GM18520 (cell line): Measurements from ENCODE around the gene NLRP3.
"Not testable (repeated sequence)": the region's sequence is repeated elsewhere in the genome, so short reads cannot be mapped to it uniquely, and the experiment has no call there.

Experiments used
- ATAC-seq: cut with Tn5 transposase; IDR thresholded peaks from one replicate; pipeline ENCODE4 v1.9.1; 2021; ENCODE audit not compliant: unreplicated experiment

Gene NLRP3

DNA sequence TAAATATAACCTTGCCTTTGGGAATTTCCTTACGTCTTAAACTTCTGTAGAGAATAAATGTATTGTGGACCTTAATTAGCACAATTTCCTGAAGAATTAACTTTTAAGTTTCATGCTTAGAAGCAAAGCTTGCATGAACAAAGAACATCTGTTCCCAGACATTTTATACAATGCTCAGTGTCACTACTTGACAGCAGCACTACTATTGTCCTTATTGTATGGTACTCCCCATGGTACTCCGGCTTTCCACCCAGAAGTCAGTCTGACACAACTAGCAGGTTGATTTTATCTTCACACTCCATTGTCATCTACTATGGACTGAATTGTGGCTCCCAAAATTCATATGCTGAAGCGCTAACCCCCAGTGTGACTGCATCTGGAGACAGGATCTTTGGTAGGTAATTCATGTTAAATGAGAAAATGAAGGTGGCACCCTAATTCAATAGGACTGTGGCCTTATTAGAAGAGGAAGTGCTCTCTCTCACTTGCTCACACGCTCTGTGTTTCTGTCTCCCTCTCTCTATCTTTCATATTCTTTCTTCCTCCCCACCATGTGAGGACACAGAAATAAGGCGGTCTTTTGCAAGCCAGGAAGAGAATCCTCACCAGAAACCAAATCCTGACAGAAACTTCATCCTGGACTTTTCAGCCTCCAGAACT, 52.6 kb downstream of the NLRP3 start:
- no peak for ATAC-seq

DNA sequence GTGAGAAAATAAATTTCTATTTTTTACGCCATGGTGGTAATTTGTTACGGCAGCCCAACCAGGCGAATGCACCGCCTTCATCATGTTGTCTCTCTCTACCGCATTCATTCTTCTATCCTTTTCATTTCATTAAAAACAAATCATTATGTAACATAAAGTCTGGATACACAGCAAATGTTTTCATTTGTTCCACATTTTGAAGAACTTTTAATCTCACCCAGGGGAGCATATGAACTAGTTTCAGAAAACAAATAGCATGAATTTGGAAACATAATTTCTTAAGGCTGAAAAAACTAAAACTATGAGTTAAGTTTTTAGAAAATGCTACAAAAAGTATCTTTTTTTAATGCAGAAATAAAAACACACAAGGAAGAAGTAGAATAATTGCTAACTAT, 53.2 kb downstream of the NLRP3 start:
- ATAC-seq: no peak

DNA sequence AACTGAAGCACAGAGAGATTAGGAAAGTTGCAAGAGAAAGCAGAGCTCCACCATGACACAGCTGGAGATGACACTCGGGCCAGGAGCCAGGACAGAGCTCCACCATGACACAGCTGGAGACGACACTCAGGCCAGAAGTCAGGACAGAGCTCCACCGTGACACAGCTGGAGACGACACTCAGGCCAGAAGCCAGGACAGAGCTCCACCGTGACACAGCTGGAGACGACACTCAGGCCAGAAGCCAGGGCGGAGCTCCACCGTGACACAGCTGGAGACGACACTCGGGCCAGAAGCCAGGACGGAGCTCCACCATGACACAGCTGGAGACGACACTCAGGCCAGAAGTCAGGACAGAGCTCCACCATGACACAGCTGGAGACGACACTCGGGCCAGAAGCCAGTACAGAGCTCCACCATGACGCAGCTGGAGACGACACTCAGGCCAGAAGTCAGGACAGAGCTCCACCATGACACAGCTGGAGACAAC, 55.0 kb downstream of the NLRP3 start:
- ATAC-seq: not testable (repeated sequence)

DNA sequence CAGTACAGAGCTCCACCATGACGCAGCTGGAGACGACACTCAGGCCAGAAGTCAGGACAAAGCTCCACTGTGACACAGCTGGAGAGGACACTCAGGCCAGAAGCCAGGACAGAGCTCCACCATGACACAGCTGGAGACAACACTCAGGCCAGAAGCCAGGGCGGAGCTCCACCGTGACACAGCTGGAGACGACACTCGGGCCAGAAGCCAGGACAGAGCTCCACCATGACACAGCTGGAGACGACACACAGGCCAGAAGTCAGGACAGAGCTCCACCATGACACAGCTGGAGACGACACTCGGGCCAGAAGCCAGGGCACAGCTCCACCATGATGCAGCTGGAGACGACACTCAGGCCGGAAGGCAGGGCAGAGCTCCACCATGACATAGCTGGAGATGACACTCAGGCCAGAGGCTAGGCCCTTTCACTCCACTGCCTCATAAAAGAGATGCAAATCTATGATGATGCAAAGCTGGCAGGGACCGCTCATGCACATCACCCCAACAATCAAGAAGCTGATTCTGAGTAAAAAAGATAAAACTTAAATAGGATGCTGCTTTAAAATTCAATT, 55.6 kb downstream of the NLRP3 start:
- no peak for ATAC-seq

DNA sequence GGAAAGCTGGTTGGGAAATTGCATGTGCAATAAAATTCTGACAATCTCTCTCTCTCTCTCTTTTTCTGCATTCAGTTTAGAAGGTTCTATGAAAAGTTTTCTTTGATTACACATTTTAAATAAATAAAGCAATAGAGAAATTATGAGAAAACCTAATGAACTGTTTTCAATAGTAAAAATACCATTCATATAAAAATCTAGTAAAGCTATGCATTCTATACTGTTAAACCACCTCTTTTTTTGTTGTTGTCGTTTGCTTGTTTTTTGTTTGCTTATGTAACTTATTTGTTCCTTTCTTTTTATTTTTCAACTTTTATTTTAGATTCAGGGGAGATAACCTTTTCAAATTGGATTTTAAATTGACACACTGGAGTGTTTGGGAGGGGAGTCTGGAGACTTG, 56.1 kb downstream of the NLRP3 start:
- ATAC-seq: no peak

DNA sequence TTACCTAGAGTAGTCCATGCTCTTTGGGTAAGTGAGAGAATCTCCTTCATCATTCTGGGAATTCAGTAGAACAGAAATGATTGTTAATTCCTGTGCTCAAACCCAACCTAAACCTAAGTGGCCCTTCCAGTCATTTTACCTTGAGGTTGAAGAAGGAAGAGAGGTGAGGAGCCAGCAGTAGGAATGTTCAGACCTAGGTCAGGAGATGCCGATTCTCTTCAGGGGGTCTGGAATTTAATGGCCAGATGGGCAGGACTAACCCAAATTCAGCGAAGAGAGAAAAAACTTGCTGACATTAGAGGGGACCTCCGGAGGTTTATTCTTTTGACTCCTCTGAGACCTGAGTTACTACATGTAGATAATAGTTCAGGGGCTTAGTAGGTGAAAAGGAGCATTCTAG, 58.4 kb downstream of the NLRP3 start:
- ATAC-seq: no peak

DNA sequence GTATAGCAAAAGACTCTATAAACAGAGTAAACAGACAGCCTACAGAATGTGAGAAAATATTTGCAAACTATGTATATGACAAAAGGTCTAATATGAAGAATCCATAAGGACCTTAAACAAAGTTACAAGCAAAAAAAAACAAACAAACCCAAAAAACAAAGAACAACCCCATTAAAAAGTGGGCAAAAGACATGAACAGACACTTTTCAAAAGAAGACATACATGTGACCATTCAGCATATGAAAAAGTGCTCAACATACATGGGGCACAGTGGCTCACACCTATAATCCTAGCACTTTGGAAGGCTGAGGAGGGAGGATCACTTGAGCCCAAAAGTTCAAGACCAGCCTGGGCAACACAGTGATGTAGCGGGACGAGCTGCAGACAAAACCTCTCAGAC, 59.8 kb downstream of the NLRP3 start:
- no peak for ATAC-seq

DNA sequence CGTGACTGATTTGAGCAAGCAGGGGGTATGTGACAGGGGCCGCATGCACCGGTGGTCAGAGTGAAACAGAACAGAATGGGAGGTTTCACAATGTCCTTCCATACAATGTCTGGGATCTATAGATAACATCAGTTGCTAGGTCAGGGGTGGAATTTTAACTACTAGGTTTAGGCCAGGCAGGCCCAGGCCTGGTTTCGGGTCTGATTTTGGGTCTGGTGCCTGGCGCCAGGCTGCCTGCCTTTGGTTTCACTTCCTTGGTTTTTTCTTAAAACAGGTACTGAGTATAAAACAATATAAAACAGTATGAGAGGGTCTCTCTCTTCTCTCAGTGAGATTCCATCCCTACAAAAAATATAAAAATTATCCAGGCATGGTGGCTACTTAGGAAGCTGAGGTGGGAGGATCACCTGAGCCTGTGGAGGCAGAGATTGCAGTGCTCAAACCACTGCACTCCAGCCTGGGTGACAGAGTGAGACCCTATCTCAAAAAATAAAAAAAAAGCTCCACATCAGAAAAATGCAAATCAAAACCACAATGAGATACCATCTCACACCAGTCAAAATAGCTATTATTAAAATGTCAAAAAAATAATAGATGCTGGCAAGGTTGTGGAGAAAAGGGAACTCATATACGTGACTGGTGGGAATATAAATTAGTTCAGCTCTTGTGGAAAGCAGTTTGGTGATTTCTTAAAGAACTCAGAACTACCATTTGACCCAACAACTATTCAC, 60.5 kb downstream of the NLRP3 start:
- ATAC-seq: not testable (repeated sequence)

DNA sequence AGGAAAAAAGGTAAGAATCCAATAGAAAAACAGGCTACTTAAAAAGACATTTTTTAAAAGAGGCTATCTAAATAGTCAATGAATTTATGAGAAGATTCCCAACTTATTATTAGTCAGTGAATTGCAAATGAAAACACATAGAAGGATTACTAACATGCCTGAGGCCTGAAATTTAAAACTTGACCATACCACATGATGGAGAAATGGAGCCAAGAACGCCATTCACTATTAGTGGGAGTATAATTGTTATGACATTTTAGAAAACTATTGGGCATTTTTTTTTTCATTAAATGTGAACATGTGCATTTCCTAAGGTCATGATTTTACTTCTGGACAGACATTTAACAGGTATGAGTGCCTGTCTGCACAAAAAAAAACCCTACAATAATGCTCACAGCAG, 66.8 kb downstream of the NLRP3 start:
- no peak for ATAC-seq

DNA sequence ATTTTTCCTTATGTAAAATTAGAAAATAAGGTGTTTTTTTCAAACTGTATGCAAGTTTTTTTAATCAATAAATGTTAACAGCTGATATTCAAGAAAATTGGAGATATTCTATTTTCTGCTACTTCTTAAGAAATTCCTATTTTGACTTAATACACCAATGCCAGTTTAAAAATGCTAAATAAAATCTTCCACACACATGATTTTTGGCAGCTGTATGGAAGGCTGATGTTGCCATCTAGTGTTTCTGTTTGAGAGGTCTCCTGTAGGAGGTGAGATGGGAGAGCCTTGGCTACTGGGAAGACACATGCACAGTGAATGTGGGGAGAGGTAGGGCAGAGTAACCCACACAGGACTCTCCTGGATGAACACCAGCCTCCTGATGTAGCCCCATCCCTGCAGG, 71.1 kb downstream of the NLRP3 start:
- no peak for ATAC-seq

DNA sequence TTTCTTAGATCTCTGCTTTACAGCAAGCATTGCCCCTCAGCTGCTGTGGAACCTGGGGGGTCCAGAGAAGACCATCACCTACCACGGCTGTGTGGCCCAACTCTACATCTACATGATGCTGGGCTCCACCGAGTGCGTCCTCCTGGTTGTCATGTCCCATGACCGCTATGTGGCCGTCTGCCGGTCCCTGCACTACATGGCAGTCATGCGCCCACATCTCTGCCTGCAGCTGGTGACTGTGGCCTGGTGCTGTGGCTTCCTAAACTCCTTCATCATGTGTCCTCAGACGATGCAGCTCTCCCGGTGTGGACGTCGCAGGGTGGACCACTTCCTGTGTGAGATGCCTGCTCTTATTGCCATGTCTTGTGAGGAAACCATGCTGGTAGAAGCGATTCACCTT, 75.4 kb downstream of the NLRP3 start:
- no peak for ATAC-seq

DNA sequence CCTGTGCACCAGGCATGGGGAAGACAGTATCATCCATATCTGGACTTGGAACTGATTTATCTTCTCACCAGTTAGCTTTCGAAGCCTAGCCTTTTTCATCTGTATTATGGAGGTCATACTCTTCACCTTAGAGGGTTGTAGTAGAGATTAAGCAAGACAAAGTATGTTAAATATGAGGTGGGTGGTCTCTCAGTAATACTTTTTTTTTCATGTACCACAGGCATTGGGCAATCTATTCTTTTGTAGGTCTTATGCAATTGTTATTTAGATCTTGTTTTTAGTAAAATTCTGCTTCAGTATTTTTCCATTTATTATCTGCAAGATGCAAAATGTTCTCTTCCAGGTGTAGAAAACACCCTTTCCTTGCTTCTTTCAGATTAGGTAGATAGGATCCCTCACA, 77.1 kb downstream of the NLRP3 start:
- ATAC-seq: no peak

DNA sequence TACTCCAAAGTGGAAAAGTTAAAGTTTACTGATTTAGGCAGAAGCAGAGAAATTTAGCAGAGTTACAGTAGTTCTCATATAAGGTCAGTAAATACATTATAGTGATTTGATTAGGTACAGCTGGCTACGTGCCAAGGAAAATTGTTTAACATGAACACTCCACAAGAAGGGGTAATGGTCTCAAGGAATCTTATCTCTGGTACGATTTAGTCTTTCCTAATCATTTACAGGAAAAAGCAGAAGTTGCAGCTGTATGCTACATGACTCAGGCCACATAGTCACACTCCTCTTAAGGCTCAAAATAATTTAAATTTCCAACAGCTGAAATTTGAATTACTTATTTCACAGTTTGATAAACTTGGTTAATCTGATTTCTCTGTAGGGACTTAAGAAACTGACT, 78.8 kb downstream of the NLRP3 start:
- ATAC-seq: no peak

DNA sequence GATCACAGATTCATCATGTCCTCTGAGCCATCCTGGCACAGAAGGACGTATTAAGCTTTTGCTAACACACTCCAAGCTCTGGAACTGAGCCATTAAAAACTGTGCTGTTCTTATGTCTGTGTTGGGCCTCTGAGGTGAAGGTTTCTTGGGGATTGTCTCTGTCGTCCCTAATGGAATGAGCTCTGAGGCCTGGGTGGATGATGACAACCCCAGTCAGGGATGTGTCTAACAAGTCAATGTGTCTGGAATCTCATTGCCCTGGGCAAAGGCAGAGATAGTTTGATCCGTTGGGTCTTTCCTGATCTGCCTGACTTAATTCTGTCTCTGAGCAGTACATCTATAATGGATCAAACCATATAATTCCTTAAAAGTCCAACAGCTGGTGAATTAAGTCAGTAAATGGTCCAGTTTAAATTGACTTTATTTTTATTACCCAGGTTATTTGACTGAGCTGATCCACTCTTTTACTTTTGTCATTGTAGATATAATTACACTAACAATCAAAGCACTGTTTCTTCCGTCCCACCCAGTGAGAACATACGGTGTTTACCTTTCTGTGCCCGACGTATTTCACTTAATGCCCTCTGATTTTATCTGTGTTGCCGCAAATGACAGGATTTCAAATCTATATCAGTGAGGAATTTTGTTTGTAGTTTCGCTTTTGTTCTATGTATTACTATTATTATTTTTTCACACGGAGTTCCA, 80.8 kb downstream of the NLRP3 start:
- ATAC-seq: no peak
